Epithelial cell of proximal tubule (primary cell): Measurements from ENCODE around the gene CCDC187. TPM values are rescaled to one million over a fixed set of nuclear protein-coding genes. Genes with fewer than 3 reads are reported as not detected.

Experiments used
- DNase-seq: peaks from one replicate; pipeline ENCODE4 v3.0.0-alpha.2; 2011; ENCODE audit warnings: low read depth
- H3K4me3 ChIP-seq: 2 replicates; pipeline ENCODE4 v1.5.1; 2011; ENCODE audit warnings: low read depth, mild to moderate bottlenecking, low read length
- total RNA-seq: library from RNA; depleted of rRNA; stranded (reverse); fragments of >200 nt; gene quantifications from 2 replicates; pipeline ENCODE4 v1.2.3, GENCODE V29; 2015
- TF ChIP-seq, protein P1 (sequence below): conservative IDR thresholded peaks from 2 replicates; pipeline ENCODE4 v1.5.1; 2012; ENCODE audit warnings: low read depth, mild to moderate bottlenecking, low read length

Gene CCDC187
- total RNA-seq, 1 donor from 2014 or later, result 0.75 TPM

DNA sequence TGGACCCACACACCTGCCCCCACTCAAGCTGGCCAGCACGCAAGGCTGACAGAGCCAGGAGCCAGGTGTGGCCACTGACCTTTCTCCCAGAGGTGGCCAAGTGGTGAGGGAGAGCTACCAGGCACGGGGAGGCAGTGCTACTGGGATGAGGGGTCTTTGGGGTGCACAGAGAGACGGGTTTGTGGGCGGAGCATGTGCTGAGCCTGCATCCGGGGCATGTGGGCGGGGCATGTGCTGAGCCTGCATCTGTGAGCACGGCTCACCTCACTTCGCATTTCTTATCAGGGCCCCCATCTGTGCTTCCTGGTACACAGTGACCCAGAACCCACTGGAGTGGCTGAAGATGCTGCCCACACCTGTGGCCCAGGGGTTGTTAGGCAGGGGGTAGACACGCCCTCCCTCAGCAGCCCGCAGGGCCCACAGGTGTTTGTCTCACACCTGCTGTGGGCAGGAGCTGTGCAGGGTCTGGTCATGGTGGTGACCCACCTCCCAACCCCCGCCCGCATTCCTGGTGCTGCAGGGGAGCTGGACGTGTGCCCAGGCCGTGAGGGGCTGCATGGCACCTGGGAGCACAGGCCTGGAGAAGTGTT is 21.5 kb downstream of the CCDC187 start:
- TF ChIP-seq, protein P1, sequence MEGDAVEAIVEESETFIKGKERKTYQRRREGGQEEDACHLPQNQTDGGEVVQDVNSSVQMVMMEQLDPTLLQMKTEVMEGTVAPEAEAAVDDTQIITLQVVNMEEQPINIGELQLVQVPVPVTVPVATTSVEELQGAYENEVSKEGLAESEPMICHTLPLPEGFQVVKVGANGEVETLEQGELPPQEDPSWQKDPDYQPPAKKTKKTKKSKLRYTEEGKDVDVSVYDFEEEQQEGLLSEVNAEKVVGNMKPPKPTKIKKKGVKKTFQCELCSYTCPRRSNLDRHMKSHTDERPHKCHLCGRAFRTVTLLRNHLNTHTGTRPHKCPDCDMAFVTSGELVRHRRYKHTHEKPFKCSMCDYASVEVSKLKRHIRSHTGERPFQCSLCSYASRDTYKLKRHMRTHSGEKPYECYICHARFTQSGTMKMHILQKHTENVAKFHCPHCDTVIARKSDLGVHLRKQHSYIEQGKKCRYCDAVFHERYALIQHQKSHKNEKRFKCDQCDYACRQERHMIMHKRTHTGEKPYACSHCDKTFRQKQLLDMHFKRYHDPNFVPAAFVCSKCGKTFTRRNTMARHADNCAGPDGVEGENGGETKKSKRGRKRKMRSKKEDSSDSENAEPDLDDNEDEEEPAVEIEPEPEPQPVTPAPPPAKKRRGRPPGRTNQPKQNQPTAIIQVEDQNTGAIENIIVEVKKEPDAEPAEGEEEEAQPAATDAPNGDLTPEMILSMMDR, result no peak
- no peak overlapping the region for H3K4me3 ChIP-seq
- no peak for DNase-seq

DNA sequence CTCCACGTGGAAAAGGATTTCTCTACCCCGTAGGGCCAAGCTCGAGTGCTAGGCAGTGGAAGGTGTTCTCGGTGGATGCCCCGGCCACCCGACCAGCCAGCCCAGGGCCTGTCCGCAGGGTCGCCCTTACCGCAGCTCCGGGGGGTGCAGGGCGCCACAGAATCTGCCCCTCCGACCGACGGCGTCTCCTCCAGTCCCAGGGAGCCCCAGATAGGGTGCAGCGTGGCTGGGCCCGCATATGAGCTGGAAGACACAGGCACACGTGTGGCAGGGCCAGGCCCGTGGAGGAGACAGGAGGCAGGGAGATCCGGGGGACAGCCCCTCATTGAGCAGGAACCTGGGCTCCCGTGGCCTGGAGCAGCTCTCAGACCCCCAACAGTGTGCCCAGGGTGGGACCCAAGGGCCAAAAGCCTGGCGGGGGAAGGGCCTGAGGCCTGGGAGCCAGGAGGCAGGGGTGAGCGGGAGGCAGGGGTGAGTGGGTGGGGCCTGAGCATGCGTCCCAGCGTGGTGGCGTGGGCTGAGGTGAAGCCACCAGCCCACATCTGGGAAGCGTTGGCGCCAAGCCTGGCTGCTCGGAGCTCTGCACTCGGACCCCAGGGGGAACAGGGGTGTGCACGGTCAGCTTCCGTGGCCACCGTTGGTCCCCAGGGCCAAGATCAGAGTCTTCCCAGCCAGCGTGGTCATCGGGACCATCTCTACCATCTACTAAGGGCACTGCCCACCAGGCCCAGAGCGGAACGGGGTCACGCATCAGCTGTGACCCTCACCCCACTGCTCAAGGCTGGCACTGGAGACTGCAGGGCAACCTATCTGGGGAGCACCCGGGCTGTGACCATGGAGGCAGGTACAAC is 22.2 kb downstream of the CCDC187 start:
- H3K4me3 ChIP-seq, result no peak overlapping the region
- TF ChIP-seq, protein P1, result no peak
- DNase-seq, result no peak

DNA sequence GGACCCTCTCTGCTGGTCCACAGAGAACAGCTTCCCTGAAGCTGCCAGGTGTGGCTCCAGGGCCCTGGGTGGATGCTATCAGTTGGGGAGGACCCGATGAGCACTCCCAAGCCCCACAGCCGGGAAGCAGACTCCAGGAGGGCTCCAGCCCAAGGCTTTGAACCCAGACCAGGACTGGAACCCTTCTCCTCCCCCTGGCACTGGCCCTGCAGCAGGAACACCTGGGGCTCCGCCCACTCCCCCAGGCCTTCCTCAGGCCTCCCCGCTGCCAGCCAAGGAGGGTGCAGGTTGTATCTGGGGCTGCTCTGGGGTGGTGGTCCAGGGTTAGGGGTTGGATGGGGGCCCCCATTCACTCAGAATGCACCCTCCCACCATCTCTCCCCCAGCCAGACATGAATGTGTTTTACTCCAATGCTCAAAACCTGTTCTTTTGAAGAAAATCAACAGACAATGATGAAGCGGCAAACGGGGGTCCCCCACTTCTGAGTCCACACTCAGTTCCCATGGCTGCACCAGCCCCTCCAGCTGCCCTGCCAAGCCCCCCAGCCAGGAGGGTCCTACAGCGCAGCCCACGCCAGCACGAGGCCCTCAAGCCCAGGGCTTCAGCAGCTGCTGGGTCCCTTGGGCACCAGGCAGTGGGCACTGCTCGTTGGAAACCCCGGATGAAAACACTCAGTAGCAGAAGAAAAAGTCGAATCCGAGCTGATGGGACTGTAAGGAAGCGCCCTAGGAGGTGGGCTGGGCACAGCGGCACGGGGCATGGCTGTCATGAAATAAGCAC is 23.2 kb downstream of the CCDC187 start:
- TF ChIP-seq, protein P1, result no peak
- no peak for DNase-seq

DNA sequence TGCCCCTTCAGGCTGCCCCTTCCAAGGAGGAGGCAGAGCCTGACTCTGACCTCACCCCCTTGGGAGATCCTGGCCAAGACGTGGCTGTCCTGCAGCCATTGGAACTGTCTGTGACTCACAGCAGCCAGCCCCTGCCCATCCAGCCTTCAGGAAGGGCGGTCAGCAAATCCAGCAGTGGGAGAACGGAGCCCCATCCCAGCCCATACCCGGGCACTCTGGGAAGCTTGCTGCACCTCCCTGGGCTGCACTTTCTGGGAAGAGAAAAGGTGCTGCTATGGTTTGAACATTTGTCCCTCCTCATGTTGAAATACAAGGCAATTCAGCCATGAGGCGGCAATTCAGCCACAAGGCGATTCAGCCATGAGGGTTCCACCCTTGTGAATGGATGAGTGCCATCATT is 24.4 kb downstream of the CCDC187 start:
- TF ChIP-seq, protein P1, result no peak
- no peak overlapping the region for H3K4me3 ChIP-seq
- no peak for DNase-seq

More for the DNA sequence above, 23.2 kb downstream of the CCDC187 start:
- H3K4me3 ChIP-seq, result no peak overlapping the region

DNA sequence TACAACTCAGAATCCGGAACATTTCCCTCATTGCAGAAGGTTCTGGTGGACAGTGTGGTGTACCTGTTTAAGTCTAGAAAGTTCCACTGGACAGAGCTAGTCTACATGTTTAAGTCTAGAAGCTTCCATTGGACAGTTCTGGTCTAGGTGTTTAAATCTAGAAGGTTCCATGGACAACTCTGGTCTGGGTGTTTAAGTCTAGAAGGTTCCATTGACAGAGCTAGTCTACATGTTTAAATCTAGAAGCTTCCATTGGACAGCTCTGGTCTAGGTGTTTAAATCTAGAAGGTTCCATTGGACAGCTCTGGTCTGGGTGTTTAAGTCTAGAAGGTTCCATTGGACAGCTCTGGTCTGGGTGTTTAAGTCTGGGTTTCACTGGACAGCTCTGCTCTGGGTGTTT is 25.0 kb downstream of the CCDC187 start:
- no peak overlapping the region for H3K4me3 ChIP-seq
- TF ChIP-seq, protein P1, result no peak
- no peak for DNase-seq

DNA sequence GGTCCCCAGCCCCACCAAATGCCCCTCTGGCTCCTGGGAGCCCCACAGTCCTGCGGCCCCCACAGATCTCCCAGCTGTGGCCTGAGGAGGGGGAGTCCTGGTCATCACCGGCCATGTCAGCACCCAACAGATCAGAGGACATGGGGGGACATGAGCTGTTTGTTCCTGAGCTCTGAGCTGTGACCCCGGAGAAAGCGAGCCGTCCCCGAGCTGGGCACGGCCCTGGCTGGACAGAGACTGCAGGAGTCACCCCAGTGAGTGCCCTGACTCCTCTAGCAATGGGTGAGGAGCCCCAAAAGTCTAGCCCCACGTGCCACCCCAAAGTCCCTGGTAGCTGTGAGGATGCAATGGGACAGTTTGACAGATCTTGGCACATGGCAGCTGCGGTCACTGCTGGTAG is 25.7 kb downstream of the CCDC187 start:
- H3K4me3 ChIP-seq, result no peak overlapping the region
- DNase-seq, result no peak
- TF ChIP-seq, protein P1, result no peak
